ENCODE data around the gene DLG1.

DLG1 gene

DNA sequence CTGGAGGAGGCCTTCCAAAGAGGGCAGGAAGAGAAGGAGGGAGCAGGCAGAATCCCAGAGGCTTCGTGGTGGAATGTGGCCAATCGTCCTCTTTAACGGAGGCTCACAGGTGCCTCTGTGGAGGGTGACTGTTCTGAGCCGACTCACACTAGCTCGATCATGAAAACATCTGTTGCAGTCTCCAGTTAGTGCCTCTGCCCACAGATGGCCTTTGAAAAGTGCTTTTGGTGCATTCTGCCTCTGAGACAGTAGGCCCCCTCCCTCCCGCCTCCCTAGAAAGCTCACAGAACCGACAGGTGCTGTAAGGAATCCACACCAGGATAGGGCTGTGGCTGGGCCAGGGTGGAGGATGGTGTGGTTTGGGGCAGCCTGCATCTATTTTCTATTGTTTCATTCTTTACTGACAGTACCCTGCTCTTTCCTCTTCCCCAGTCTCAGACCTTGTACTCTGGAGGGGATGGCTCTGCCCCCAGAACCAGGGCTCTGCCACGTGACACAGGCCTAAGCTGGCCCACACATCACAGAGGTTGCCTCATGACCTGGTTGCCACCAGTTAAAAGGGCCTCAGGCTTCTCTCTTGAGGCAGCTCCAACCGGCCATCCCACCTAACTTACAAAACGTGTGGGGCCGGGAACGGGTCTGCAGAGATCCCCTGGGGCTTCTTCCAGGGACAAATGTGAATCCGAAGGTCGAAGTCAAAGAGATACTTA lies 302.6 kb downstream of the DLG1 start:
- no peak for DNase-seq (ENCODE audit: low spot score)

DNA sequence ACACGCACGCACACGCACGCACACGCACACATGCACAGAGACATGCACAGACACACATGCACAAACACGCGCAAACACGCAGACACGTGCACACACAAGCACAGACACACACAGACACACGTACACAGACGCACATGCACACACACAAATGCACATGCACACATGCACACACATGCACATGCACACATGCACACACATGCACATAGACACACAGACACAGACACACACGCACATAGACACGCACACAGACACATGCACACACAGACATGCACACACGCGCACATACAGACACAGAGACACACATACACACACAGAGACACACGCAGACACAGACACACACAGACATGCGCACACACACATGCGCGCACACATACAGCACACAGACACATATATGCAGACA lies 303.4 kb downstream of the DLG1 start:
- DNase-seq (ENCODE audit: low spot score): no peak

DNA sequence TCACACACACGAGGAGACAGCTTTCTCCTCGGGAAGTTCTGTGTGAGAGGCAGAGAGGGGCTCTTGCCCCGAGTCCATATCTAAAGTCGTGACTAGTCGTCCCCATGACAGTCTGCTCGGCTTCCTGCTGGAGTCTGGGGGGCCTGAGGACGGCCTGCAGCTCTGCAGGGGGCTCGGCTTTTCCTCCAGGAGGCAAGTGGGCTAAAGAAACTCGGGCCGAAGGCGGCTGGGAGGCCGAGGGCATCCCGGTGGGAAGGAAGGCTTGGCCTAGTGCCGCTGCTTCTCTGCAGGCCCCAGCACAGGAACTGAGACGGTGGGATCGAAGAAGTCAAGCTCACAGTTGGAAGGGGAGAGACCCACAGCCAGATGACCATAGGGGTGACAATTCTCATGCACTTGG lies 304.4 kb downstream of the DLG1 start:
- no peak for DNase-seq (ENCODE audit: low spot score)

Data from CD4-positive, alpha-beta T cell treated with Interleukin-6 at 100 ng/mL for 8 hours (primary cell).